Measurements from ENCODE around the gene TAF1C.
A peak's percentile ranks its signal among the peaks of the same experiment; 100 is the strongest.

DNA sequence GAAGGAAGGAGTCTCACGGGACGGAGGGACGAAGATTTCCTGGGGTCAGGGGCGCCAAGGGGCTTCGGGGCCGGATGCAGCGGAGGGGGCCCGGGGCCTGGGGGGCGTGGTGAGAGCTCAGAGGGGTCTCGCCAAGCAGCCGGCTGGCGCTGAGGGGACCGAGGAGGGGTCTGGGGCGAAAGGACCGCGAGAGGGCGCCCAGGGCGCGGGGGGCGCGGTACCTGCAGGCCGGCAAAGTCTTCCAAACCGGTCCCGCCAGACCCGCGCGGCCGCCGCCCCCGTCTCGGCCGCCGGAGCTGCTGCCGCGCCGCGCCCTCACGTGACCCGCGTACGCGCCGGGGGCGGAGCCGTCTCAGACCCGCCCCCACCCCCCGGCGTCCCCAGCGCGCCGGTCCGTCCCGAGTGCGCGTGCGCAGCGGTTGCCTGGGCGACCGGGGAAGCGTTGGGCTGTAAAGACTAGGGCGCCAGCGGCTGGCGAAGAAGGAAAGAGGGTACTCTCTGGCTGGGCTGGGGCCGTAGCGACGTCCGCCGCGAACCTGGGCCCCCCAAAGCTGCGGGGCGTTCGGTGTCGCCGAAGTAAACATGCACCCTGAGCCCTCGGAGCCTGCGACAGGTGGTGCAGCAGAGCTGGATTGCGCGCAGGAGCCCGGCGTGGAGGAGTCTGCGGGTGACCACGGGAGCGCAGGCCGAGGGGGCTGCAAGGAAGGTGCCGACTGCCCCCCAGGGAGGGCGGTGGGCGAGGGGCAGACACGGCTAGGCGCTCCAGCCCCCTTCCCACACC, 41.8 kb downstream of the TAF1C start, which contains the start of the genes DNAAF1 and HSDL1:
- TF ChIP-seq, protein P1, sequence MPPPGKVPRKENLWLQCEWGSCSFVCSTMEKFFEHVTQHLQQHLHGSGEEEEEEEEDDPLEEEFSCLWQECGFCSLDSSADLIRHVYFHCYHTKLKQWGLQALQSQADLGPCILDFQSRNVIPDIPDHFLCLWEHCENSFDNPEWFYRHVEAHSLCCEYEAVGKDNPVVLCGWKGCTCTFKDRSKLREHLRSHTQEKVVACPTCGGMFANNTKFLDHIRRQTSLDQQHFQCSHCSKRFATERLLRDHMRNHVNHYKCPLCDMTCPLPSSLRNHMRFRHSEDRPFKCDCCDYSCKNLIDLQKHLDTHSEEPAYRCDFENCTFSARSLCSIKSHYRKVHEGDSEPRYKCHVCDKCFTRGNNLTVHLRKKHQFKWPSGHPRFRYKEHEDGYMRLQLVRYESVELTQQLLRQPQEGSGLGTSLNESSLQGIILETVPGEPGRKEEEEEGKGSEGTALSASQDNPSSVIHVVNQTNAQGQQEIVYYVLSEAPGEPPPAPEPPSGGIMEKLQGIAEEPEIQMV (tag; conservative IDR thresholded peaks at IDR 0.05; ENCODE audit: low read depth) = no peak
- TF ChIP-seq RAD21 (CRISPR knock-in tag; conservative IDR thresholded peaks at IDR 0.05 in 1 of 2, IDR thresholded peaks at IDR 0.05 in 1 of 2) (no peak), LCOR (CRISPR knock-in tag; IDR thresholded peaks at IDR 0.05) (0 out of 2 replicates have a peak, but pooled peaks have one; percentile 8), RFX1 (IDR thresholded peaks at IDR 0.05) (peak; percentile 97), SIRT6 (IDR thresholded peaks at IDR 0.05; ENCODE audit: low read depth, low read length) (no peak), CHD4 (IDR thresholded peaks at IDR 0.05; ENCODE audit: insufficient read depth, insufficient replicate concordance, low read depth, low read length, poor library complexity, severe bottlenecking) (no peak), GABPA (tag; conservative IDR thresholded peaks at IDR 0.05; ENCODE audit: low read depth) (0 out of 2 replicates have a peak, but pooled peaks have one; percentile 27), FOXK1 (CRISPR knock-in tag; IDR thresholded peaks at IDR 0.05; ENCODE audit: borderline replicate concordance) (peak; percentile 70; the same call in 1 of the 2 replicates), POLR2A (conservative IDR thresholded peaks at IDR 0.05) (peak; percentile 55; the same call in 1 of the 2 replicates)
- TF ChIP-seq, protein P2, sequence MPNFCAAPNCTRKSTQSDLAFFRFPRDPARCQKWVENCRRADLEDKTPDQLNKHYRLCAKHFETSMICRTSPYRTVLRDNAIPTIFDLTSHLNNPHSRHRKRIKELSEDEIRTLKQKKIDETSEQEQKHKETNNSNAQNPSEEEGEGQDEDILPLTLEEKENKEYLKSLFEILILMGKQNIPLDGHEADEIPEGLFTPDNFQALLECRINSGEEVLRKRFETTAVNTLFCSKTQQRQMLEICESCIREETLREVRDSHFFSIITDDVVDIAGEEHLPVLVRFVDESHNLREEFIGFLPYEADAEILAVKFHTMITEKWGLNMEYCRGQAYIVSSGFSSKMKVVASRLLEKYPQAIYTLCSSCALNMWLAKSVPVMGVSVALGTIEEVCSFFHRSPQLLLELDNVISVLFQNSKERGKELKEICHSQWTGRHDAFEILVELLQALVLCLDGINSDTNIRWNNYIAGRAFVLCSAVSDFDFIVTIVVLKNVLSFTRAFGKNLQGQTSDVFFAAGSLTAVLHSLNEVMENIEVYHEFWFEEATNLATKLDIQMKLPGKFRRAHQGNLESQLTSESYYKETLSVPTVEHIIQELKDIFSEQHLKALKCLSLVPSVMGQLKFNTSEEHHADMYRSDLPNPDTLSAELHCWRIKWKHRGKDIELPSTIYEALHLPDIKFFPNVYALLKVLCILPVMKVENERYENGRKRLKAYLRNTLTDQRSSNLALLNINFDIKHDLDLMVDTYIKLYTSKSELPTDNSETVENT (CRISPR knock-in tag; IDR thresholded peaks at IDR 0.05) = peak; percentile 71; the same call in 1 of the 2 replicates
- TF ChIP-seq, protein P3, sequence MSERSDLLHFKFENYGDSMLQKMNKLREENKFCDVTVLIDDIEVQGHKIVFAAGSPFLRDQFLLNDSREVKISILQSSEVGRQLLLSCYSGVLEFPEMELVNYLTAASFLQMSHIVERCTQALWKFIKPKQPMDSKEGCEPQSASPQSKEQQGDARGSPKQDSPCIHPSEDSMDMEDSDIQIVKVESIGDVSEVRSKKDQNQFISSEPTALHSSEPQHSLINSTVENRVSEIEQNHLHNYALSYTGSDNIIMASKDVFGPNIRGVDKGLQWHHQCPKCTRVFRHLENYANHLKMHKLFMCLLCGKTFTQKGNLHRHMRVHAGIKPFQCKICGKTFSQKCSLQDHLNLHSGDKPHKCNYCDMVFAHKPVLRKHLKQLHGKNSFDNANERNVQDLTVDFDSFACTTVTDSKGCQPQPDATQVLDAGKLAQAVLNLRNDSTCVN (CRISPR knock-in tag; IDR thresholded peaks at IDR 0.05) = no peak
- TF ChIP-seq, protein P4, sequence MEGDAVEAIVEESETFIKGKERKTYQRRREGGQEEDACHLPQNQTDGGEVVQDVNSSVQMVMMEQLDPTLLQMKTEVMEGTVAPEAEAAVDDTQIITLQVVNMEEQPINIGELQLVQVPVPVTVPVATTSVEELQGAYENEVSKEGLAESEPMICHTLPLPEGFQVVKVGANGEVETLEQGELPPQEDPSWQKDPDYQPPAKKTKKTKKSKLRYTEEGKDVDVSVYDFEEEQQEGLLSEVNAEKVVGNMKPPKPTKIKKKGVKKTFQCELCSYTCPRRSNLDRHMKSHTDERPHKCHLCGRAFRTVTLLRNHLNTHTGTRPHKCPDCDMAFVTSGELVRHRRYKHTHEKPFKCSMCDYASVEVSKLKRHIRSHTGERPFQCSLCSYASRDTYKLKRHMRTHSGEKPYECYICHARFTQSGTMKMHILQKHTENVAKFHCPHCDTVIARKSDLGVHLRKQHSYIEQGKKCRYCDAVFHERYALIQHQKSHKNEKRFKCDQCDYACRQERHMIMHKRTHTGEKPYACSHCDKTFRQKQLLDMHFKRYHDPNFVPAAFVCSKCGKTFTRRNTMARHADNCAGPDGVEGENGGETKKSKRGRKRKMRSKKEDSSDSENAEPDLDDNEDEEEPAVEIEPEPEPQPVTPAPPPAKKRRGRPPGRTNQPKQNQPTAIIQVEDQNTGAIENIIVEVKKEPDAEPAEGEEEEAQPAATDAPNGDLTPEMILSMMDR (IDR thresholded peaks at IDR 0.05 in 2 of 3, conservative IDR thresholded peaks at IDR 0.05 in 1 of 3; ENCODE audit: insufficient read depth in 2 of 3, low read depth in 1 of 3, low read length in 3 of 3) = peak; percentile 3 to 22 (median 9); a peak in 3 of 6 replicates
- TF ChIP-seq, protein P5, sequence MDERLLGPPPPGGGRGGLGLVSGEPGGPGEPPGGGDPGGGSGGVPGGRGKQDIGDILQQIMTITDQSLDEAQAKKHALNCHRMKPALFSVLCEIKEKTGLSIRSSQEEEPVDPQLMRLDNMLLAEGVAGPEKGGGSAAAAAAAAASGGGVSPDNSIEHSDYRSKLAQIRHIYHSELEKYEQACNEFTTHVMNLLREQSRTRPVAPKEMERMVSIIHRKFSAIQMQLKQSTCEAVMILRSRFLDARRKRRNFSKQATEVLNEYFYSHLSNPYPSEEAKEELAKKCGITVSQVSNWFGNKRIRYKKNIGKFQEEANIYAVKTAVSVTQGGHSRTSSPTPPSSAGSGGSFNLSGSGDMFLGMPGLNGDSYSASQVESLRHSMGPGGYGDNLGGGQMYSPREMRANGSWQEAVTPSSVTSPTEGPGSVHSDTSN (CRISPR knock-in tag; IDR thresholded peaks at IDR 0.05; ENCODE audit: low read depth) = no peak
- TF ChIP-seq, protein P5 (tag; conservative IDR thresholded peaks at IDR 0.05; ENCODE audit: low read depth) = no peak
- TF ChIP-seq, protein P6, sequence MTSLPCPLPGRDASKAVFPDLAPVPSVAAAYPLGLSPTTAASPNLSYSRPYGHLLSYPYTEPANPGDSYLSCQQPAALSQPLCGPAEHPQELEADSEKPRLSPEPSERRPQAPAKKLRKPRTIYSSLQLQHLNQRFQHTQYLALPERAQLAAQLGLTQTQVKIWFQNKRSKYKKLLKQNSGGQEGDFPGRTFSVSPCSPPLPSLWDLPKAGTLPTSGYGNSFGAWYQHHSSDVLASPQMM (CRISPR knock-in tag; IDR thresholded peaks at IDR 0.05) = no peak
